K562 (cell line): Measurements from ENCODE around the gene GULP1. TPM values are rescaled to one million over a fixed set of nuclear protein-coding genes. Genes with fewer than 3 reads are reported as not detected.

ENCODE experiments used
- ATAC-seq: fragments of 200-7000 bp; cut with Tn5 transposase; 3 replicates; pipeline ENCODE4 v1.9.1; 2020; ENCODE audit warnings: moderate library complexity
- BruUV-seq: library from RNA; stranded (reverse); fragments of 400-500 nt; replicated peaks from 2 replicates; lab custom pipeline; 2021; lab: Mats Ljungman, UMichigan
- CTCF ChIA-PET: fragments of 300-600 bp; formaldehyde crosslinking; extraction: SDS; loops from one replicate; lab custom pipeline; 2021; ENCODE audit warnings: low intra/inter-chr PET ratio; lab: Yijun Ruan, JAX
- POLR2A ChIA-PET: fragments of 300-600, 350-650 bp; sonication (Branson Sonifier 250); formaldehyde crosslinking; extraction: SDS; loops from one replicate; lab custom pipeline; 2021; ENCODE audit warnings: antibody characterized with exemption, inconsistent platforms; lab: Yijun Ruan, JAX
- DNase-seq, 4 experiments: peaks; one replicate each; pipeline versions ENCODE4 v3.0.0 to v3.0.0-alpha.2; 2011 to 2018; ENCODE audit warnings: low spot score in 3 of 4, mixed read lengths in 3 of 4; ENCODE audit errors: extremely low read depth in 1 of 4
- FAIRE-seq: peaks from 2 replicates; lab custom pipeline; 2011; peaks lifted over from hg19 to GRCh38; lab: Jason Lieb, UNC
- H2AFZ ChIP-seq: 2 replicates; pipeline ENCODE4 v1.6.0; 2011; ENCODE audit warnings: low read depth, low read length, control low read depth, inconsistent platforms
- H3K27ac ChIP-seq: fragments of 200-600 bp; 3 replicates; pipeline ENCODE4 v1.8.0; 2011; ENCODE audit warnings: low read depth, mild to moderate bottlenecking, control low read depth, inconsistent platforms, low read length, moderate library complexity, mixed read lengths; ENCODE audit errors: extremely low read depth
- H3K27me3 ChIP-seq, 2 experiments: fragments of 300-600 bp in 1 of 2; 2 replicates in 1 of 2; 3 replicates in 1 of 2; pipeline versions ENCODE4 v1.6.0 to v1.8.0; 2011; ENCODE audit warnings: inconsistent platforms in 2 of 2, low read length in 2 of 2, mild to moderate bottlenecking in 1 of 2, mixed read lengths in 1 of 2, moderate library complexity in 1 of 2; ENCODE audit not compliant: control insufficient read depth in 2 of 2, insufficient read depth in 2 of 2
- H3K36me3 ChIP-seq: fragments of 300-600 bp; 3 replicates; pipeline ENCODE4 v1.8.0; 2011; ENCODE audit warnings: mild to moderate bottlenecking, low read length, inconsistent platforms; ENCODE audit not compliant: control insufficient read depth, insufficient read depth
- H3K4me1 ChIP-seq, 2 experiments: fragments of 200-600 bp in 1 of 2; replicated peaks in 1 of 2; 2 replicates in 1 of 2; 3 replicates in 1 of 2; pipeline versions ENCODE4 v1.5.1 to v1.8.0; 2011; ENCODE audit warnings: inconsistent platforms in 2 of 2, low read length in 2 of 2, mild to moderate bottlenecking in 1 of 2, mixed read lengths in 1 of 2, moderate library complexity in 1 of 2; ENCODE audit not compliant: control insufficient read depth in 2 of 2, insufficient read depth in 2 of 2
- H3K4me2 ChIP-seq: 2 replicates; pipeline ENCODE4 v1.6.1; 2011; ENCODE audit warnings: low read length, control low read depth, inconsistent platforms, mixed read lengths; ENCODE audit not compliant: insufficient read depth
- H3K4me3 ChIP-seq: fragments of 200-600 bp; sonication (generic), shearing (Covaris generic); 2 replicates; pipeline ENCODE4 v1.5.1; 2016; ENCODE audit warnings: control low read depth, inconsistent platforms
- H3K79me2 ChIP-seq: fragments of 200-600 bp; 3 replicates; pipeline ENCODE4 v1.8.0; 2011; ENCODE audit warnings: low read length, inconsistent platforms; ENCODE audit not compliant: control insufficient read depth, insufficient read depth
- H3K9ac ChIP-seq, 2 experiments: 2 replicates each; pipeline versions ENCODE4 v1.6.0 to v1.6.1; 2011; ENCODE audit warnings: low read depth in 2 of 2, low read length in 2 of 2, control low read depth in 1 of 2, inconsistent platforms in 1 of 2, mild to moderate bottlenecking in 1 of 2, mixed read lengths in 1 of 2; ENCODE audit not compliant: insufficient read depth in 1 of 2
- H3K9me1 ChIP-seq: one replicate; pipeline ENCODE4 v1.6.0; 2011; ENCODE audit warnings: inconsistent platforms, mild to moderate bottlenecking, low read length, moderate library complexity; ENCODE audit not compliant: control insufficient read depth, insufficient read depth
- H3K9me3 ChIP-seq: replicated peaks from 2 replicates; pipeline ENCODE4 v1.5.1; 2011; ENCODE audit warnings: low read depth, low read length, inconsistent platforms; ENCODE audit not compliant: control insufficient read depth, insufficient read depth
- H4K20me1 ChIP-seq: replicated peaks from 2 replicates; pipeline ENCODE4 v1.6.1; 2011; ENCODE audit warnings: low read length, inconsistent platforms, mixed read lengths; ENCODE audit not compliant: control insufficient read depth, insufficient read depth
- LCOR ChIP-seq: sonication (generic); formaldehyde crosslinking; IDR thresholded peaks from 2 replicates; pipeline ENCODE4 v1.8.0; 2022; ENCODE audit warnings: mild to moderate bottlenecking, missing genetic modification reagents
- WGBS: fragments of 100-300 bp; shearing (Covaris generic); methylation state at CpG from one replicate; pipeline ENCODE4 v1.1.6; 2016; ENCODE audit warnings: low coverage, mixed read lengths; ENCODE audit not compliant: insufficient coverage; ENCODE audit errors: missing lambda C conversion rate; 5-methylcytosine and 5-hydroxymethylcytosine counted together
- in situ Hi-C: fragments of 300-500 bp; cut with MboI; formaldehyde crosslinking; loops from 4 replicates; pipeline ENCODE4 v1.15.0; 2018; ENCODE audit warnings: inconsistent platforms, mixed read lengths
- intact Hi-C: fragments of 100-400 bp; cut with micrococcal nuclease; formaldehyde crosslinking; loops from 2 replicates; pipeline ENCODE4 v1.14.2; 2022
- polyA plus RNA-seq, 8 experiments: library from polyadenylated mRNA; depleted of rRNA in 4 of 8; stranded (reverse) in 5 of 8; unstranded in 3 of 8; fragments of >200 nt; fragmentation: Nextera tagmentation in 2 of 8; fragmentation: Illumina TruSeq in 1 of 8; extraction: Ambion mirVana in 2 of 8; extraction: Trizol in 1 of 8; gene quantifications; 2 replicates each; pipeline versions ENCODE4 v1.2.1 to v1.2.3, GENCODE V29; 2011 to 2014; ENCODE audit warnings: inconsistent platforms in 1 of 8, missing spikeins in 1 of 8
- total RNA-seq, 7 experiments: library from RNA; depleted of rRNA in 6 of 7; stranded (reverse); fragments of >200 nt in 6 of 7; fragmentation: Illumina TruSeq in 2 of 7; extraction: Trizol in 2 of 7; gene quantifications; 2 replicates each; pipeline versions ENCODE4 v1.2.1 to v1.2.3, GENCODE V29; 2011 to 2021; ENCODE audit warnings: low replicate concordance in 1 of 7
- TF ChIP-seq, protein P1 (sequence below), 3 experiments: fragments of 200-800 bp in 1 of 3; fragments of 250-450 bp in 1 of 3; fragments of 450-650 bp in 1 of 3; sonication (Bioruptor Pico) in 1 of 3; sonication (Bioruptor generic) in 1 of 3; formaldehyde crosslinking in 1 of 3; IDR thresholded peaks; 2 replicates each; pipeline versions ENCODE4 v1.6.1 to v1.8.0; 2016 to 2022; ENCODE audit warnings: mild to moderate bottlenecking in 2 of 3, missing genetic modification characterization in 2 of 3, missing compliant biosample characterization in 1 of 3, moderate library complexity in 1 of 3

The GULP1 gene
- total and polyA plus RNA-seq, 9 of the 15 experiments (the other 6 are each of a cell fraction or from before 2014, with no cell fraction given): 8.5 to 25.3 (median 19.5) TPM

DNA sequence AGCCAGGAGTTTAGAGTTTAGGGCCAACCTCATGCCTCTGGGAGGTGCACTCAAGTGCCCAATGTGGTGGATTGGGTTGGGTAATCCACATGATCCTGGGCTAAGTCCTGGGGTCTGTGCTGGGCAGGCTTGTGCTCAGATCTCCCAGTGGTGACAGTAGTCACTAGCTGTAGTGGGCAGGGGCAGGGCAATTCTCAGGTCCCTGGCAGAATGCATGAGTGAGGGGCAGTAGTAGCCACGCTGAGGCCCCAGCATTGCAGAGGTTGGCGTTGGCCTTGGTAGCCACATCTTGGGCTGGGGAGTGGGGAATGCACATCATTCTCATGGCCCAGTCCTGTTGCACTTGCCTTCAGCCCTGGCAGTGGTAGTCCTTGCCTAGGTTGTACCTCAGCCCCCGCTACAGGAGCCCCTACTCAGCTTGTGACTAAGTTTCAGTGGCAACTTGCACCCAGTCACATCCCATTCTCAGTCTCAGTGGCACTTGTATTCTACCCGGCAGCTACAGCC, 269.9 kb downstream of the GULP1 start:
- Histone ChIP-seq H3K4me2 (no peak overlapping the region), H3K36me3 (no peaks in the 10 kb centered on the region), H3K27ac (no peak overlapping the region), H3K4me1 (no peaks in the 10 kb centered on the region), H2AFZ (no peak overlapping the region), H3K27me3 (no peaks in the 10 kb centered on the region), H3K4me3 (no peak overlapping the region), H3K9me3 (no peaks in the 10 kb centered on the region), H4K20me1 (no peaks in the 10 kb centered on the region), H3K79me2 (no peaks in the 10 kb centered on the region), H3K9ac (no peak overlapping the region), H3K9me1 (no peaks in the 10 kb centered on the region)
- BruUV-seq: no TSS peak
- TF ChIP-seq LCOR (CRISPR knock-in tag): no peak
- TF ChIP-seq, protein P1, sequence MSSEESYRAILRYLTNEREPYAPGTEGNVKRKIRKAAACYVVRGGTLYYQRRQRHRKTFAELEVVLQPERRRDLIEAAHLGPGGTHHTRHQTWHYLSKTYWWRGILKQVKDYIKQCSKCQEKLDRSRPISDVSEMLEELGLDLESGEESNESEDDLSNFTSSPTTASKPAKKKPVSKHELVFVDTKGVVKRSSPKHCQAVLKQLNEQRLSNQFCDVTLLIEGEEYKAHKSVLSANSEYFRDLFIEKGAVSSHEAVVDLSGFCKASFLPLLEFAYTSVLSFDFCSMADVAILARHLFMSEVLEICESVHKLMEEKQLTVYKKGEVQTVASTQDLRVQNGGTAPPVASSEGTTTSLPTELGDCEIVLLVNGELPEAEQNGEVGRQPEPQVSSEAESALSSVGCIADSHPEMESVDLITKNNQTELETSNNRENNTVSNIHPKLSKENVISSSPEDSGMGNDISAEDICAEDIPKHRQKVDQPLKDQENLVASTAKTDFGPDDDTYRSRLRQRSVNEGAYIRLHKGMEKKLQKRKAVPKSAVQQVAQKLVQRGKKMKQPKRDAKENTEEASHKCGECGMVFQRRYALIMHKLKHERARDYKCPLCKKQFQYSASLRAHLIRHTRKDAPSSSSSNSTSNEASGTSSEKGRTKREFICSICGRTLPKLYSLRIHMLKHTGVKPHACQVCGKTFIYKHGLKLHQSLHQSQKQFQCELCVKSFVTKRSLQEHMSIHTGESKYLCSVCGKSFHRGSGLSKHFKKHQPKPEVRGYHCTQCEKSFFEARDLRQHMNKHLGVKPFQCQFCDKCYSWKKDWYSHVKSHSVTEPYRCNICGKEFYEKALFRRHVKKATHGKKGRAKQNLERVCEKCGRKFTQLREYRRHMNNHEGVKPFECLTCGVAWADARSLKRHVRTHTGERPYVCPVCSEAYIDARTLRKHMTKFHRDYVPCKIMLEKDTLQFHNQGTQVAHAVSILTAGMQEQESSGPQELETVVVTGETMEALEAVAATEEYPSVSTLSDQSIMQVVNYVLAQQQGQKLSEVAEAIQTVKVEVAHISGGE (CRISPR knock-in tag; IDR thresholded peaks at IDR 0.05): no peak
- ATAC-seq: no peak
- intact Hi-C loops (no loop called here), in situ Hi-C loops (no loop called here)
- FAIRE-seq: no peak
- ChIA-PET POLR2A (no interaction called here), CTCF (no interaction called here)
- DNase-seq: no peak
- WGBS: 62% methylated on average over 3 of the region's 4 CpGs
